Astrocyte of the spinal cord (primary cell): Measurements from ENCODE around the gene PLA2G10.
"Not testable (repeated sequence)": the region's sequence is repeated elsewhere in the genome, so short reads cannot be mapped to it uniquely, and the experiment has no call there.

ENCODE experiments used
- DNase-seq: peaks from one replicate; pipeline ENCODE4 v3.0.0; 2011; ENCODE audit warnings: low read depth, low spot score
- H3K4me3 ChIP-seq: 2 replicates; pipeline ENCODE4 v1.5.1; 2011; ENCODE audit warnings: low read depth, mild to moderate bottlenecking, low read length, moderate library complexity
- CTCF ChIP-seq: IDR thresholded peaks from 2 replicates; pipeline ENCODE4 v1.5.1; 2012; ENCODE audit warnings: low read depth, mild to moderate bottlenecking, low read length, inconsistent platforms
- in situ Hi-C: cut with HindIII; loops from 2 replicates; pipeline ENCODE4 v1.10.0; 2017; ENCODE audit warnings: low sequenced_read_pairs

The PLA2G10 gene

GRCh38 chr16:14694129-14694528, at the start of gene PLA2G10:
Gene PLA2G10, minus strand, starts transcription at chr16:14694308. Its CDS starts 79 bp downstream, at chr16:14694229.
- DNase-seq, in situ Hi-C loops, H3K4me3 ChIP-seq: not testable (repeated sequence)

GRCh38 chr16:14742273-14743128, 48.4 kb upstream of the PLA2G10 start, which contains the start of gene NPIPA2:
Gene NPIPA2, plus strand, starts transcription at chr16:14742533. Its CDS starts 5,533 bp downstream, at chr16:14748066.
- DNase-seq, H3K4me3 ChIP-seq, in situ Hi-C loops: not testable (repeated sequence)

- in situ Hi-C loops, H3K4me3 ChIP-seq, DNase-seq: not testable (repeated sequence)
These were observed 47.7 kb upstream of the PLA2G10 start for GRCh38 chr16:14741794-14742193.

GRCh38 chr16:14740832-14741385, 46.8 kb upstream of the PLA2G10 start:
- H3K4me3 ChIP-seq, in situ Hi-C loops, DNase-seq: not testable (repeated sequence)

- H3K4me3 ChIP-seq, in situ Hi-C loops, DNase-seq: not testable (repeated sequence)
These were observed 39.1 kb upstream of the PLA2G10 start for GRCh38 chr16:14733233-14733632.

- H3K4me3 ChIP-seq, in situ Hi-C loops, DNase-seq: not testable (repeated sequence)
These were observed 9.3 kb upstream of the PLA2G10 start, which contains the start of gene NPIPA3 for GRCh38 chr16:14703156-14704011. Gene NPIPA3, plus strand, starts transcription at chr16:14703411. Its CDS starts 5,533 bp downstream, at chr16:14708944.

- DNase-seq, in situ Hi-C loops, H3K4me3 ChIP-seq: not testable (repeated sequence)
These were observed 8.6 kb upstream of the PLA2G10 start for GRCh38 chr16:14702672-14703071.

- DNase-seq, H3K4me3 ChIP-seq, in situ Hi-C loops: not testable (repeated sequence)
These were observed 7.8 kb upstream of the PLA2G10 start for GRCh38 chr16:14701859-14702258.

GRCh38 chr16:14685870-14686793, 8.0 kb downstream of the PLA2G10 start:
- H3K4me3 ChIP-seq, in situ Hi-C loops, DNase-seq: not testable (repeated sequence)

- no peak for TF ChIP-seq CTCF
- DNase-seq, result no peak
- in situ Hi-C loops, result no loop called here
- H3K4me3 ChIP-seq, result no peak overlapping the region
These were observed 12.0 kb downstream of the PLA2G10 start for GRCh38 chr16:14682121-14682520.
